ENCODE data around the gene C11orf68. TPM values are rescaled to one million over a fixed set of nuclear protein-coding genes. Genes with fewer than 3 reads are reported as not detected.
A peak's percentile ranks its signal among the peaks of the same experiment; 100 is the strongest.

C11orf68 gene
- total RNA-seq, 1 donor from 2014 or later = 24.7 TPM

DNA sequence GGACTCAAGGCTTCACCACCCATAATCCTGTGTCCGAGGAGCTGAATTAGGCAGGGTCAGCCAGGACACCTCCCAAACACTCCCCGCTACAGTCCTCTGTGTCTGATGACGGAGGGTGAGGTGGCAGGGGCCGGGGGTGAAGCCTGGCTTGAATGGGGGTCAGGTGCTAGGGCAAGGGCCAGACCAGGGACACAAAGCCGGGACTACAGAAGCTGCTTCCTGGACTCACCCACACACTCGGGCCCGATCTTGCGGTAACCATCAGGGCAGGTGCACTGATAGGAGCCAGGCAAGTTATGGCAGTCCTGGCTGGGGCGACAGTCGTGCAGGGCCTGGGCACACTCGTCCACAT is 48.6 kb downstream of the C11orf68 start:
- TF ChIP-seq, protein P1, sequence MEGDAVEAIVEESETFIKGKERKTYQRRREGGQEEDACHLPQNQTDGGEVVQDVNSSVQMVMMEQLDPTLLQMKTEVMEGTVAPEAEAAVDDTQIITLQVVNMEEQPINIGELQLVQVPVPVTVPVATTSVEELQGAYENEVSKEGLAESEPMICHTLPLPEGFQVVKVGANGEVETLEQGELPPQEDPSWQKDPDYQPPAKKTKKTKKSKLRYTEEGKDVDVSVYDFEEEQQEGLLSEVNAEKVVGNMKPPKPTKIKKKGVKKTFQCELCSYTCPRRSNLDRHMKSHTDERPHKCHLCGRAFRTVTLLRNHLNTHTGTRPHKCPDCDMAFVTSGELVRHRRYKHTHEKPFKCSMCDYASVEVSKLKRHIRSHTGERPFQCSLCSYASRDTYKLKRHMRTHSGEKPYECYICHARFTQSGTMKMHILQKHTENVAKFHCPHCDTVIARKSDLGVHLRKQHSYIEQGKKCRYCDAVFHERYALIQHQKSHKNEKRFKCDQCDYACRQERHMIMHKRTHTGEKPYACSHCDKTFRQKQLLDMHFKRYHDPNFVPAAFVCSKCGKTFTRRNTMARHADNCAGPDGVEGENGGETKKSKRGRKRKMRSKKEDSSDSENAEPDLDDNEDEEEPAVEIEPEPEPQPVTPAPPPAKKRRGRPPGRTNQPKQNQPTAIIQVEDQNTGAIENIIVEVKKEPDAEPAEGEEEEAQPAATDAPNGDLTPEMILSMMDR (IDR thresholded peaks at IDR 0.05; ENCODE audit: partially characterized antibody, unreplicated experiment) = no peak
- peaks cover 26% of the 10 kb centered on the region for H3K4me1 Mint-ChIP-seq (ENCODE audit: low read depth, unreplicated experiment)
- H3K9me3 Mint-ChIP-seq (ENCODE audit: unreplicated experiment) = peaks cover 9% of the 10 kb centered on the region
- H3K4me3 Mint-ChIP-seq (ENCODE audit: unreplicated experiment) = no peak overlapping the region
- DNase-seq = no peak
- no peaks in the 10 kb centered on the region for H3K36me3 Mint-ChIP-seq (ENCODE audit: unreplicated experiment)
- H3K27me3 Mint-ChIP-seq (ENCODE audit: unreplicated experiment) = peaks cover 22% of the 10 kb centered on the region
- peak overlapping the region; percentile 25 for H3K27ac Mint-ChIP-seq (ENCODE audit: unreplicated experiment)

DNA sequence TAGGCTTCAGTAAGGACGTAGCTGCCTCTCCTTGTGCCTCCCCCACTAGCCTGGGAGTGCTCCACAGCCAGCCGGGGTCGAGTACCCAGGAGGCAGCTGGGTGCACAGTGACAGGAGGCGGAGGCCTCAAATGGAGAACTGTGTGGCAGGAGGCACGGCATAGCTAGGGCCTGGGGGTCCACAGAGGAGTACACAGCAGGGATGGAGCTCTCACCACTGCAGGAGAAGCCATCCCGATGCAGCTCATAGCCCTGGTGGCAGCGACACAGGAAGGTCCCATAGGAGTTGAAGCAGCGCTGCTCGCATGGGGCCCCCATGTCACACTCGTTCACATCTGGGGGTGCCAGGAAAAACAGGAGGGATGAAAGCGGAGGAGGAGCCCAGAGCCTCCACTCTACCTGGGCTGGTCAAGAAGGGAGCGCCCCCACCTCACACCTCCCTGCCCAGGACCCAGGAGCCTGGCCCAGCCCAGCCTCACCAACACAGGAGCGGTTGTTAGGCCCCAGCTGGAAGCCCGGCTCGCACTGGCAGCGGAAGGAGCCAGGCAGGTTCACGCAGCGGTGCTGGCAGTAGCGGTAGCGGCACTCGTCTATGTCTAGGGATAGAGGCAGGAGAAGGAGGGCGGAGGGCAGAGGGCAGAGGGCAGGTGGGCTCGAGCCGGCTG is 49.1 kb downstream of the C11orf68 start:
- TF ChIP-seq, protein P1 (IDR thresholded peaks at IDR 0.05; ENCODE audit: partially characterized antibody, unreplicated experiment) = no peak
- Mint-ChIP-seq H3K27me3 (ENCODE audit: unreplicated experiment) (peaks cover 25% of the 10 kb centered on the region), H3K36me3 (ENCODE audit: unreplicated experiment) (no peaks in the 10 kb centered on the region), H3K27ac (ENCODE audit: unreplicated experiment) (no peak overlapping the region), H3K9me3 (ENCODE audit: unreplicated experiment) (peaks cover 9% of the 10 kb centered on the region), H3K4me1 (ENCODE audit: low read depth, unreplicated experiment) (peaks cover 26% of the 10 kb centered on the region), H3K4me3 (ENCODE audit: unreplicated experiment) (peak overlapping the region; percentile 46)
- no peak for DNase-seq

GRCh38 chr11:65868907-65869306 is 50.0 kb downstream of the C11orf68 start:
- Mint-ChIP-seq H3K27me3 (ENCODE audit: unreplicated experiment) (peaks cover 25% of the 10 kb centered on the region), H3K9me3 (ENCODE audit: unreplicated experiment) (peaks cover 8% of the 10 kb centered on the region), H3K4me1 (ENCODE audit: low read depth, unreplicated experiment) (peaks cover 26% of the 10 kb centered on the region), H3K27ac (ENCODE audit: unreplicated experiment) (no peak overlapping the region), H3K36me3 (ENCODE audit: unreplicated experiment) (no peaks in the 10 kb centered on the region), H3K4me3 (ENCODE audit: unreplicated experiment) (no peak overlapping the region)
- TF ChIP-seq, protein P1 (IDR thresholded peaks at IDR 0.05; ENCODE audit: partially characterized antibody, unreplicated experiment) = no peak
- no peak for DNase-seq

DNA sequence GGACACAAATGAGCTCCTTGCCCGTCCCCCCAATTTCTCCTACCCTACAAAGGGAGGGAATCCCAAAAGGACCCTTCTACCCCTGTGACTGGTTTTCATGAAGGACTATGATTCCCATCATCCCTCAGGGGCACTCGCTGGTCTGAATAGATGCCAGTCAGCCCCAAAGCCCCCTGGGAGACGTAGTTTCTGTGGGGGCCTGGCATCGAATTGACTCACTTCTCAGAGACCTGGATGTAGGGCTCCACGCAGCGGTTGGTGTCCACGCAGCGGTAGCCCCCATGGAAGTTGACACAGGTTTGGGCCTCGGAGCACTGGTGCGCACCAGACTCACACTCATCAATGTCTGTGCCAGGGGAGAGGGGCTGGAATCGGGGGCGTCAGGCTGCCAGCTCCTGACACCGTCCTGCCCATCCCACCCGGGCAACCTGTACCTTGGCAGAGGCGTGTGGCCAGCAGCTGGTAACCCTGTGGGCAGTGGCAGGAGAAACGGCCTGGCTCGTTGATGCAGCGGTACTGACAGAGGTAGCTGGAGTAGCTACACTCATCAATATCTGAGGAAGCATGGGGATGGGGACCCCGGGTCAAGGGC is 50.7 kb downstream of the C11orf68 start:
- Mint-ChIP-seq H3K27ac (ENCODE audit: unreplicated experiment) (peak overlapping the region; percentile 62), H3K27me3 (ENCODE audit: unreplicated experiment) (peaks cover 24% of the 10 kb centered on the region), H3K9me3 (ENCODE audit: unreplicated experiment) (peaks cover 8% of the 10 kb centered on the region), H3K4me1 (ENCODE audit: low read depth, unreplicated experiment) (peaks cover 26% of the 10 kb centered on the region), H3K36me3 (ENCODE audit: unreplicated experiment) (no peaks in the 10 kb centered on the region), H3K4me3 (ENCODE audit: unreplicated experiment) (peak overlapping the region; percentile 75)
- TF ChIP-seq, protein P1 (IDR thresholded peaks at IDR 0.05; ENCODE audit: partially characterized antibody, unreplicated experiment) = no peak
- no peak for DNase-seq
